Sigmoid colon (tissue), 7 donors: ENCODE results near the gene NPAS2. TPM values are rescaled to one million over a fixed set of nuclear protein-coding genes. Genes with fewer than 3 reads are reported as not detected.

Experiments used
- DNase-seq: peaks from one replicate; pipeline ENCODE4 v3.0.0-alpha.2; 2019
- H3K27ac ChIP-seq, 4 donors: fragments of 200-600 bp; sonication (generic); one replicate each; pipeline ENCODE4 v1.5.1; 2016 to 2019; ENCODE audit warnings: mild to moderate bottlenecking in 1 of 4
- H3K27me3 ChIP-seq, 3 donors: fragments of 200-600 bp; sonication (generic); one replicate each; pipeline ENCODE4 v1.5.1; 2019; ENCODE audit warnings: mild to moderate bottlenecking in 1 of 3
- H3K36me3 ChIP-seq, 4 donors: fragments of 200-600 bp; sonication (generic); one replicate each; pipeline ENCODE4 v1.5.1; 2016 to 2019
- H3K4me1 ChIP-seq, 4 donors: fragments of 200-600 bp; sonication (generic); one replicate each; pipeline ENCODE4 v1.5.1; 2017 to 2019
- H3K4me3 ChIP-seq, 4 donors: fragments of 200-600 bp; sonication (generic); one replicate each; pipeline ENCODE4 v1.5.1; 2017 to 2019; ENCODE audit warnings: mild to moderate bottlenecking in 2 of 4, moderate library complexity in 1 of 4
- H3K9me3 ChIP-seq, 4 donors: fragments of 200-600 bp in 3 of 4; sonication (generic) in 3 of 4; one replicate each; pipeline versions ENCODE4 v1.5.1 to v1.6.1; 2013 to 2019
- CTCF ChIP-seq, 4 experiments: fragments of 450-650 bp in 3 of 4; fragments of 200-600 bp in 1 of 4; IDR thresholded peaks; one replicate each; pipeline ENCODE4 v1.5.1; 2016 to 2019; ENCODE audit warnings: antibody characterized with exemption in 4 of 4, mild to moderate bottlenecking in 3 of 4, moderate library complexity in 2 of 4
- EP300 ChIP-seq, 4 donors: sonication (generic); formaldehyde crosslinking; IDR thresholded peaks; one replicate each; pipeline ENCODE4 v1.6.1; 2017; ENCODE audit warnings: antibody characterized with exemption in 4 of 4
- POLR2A ChIP-seq, 2 donors: fragments of 450-650 bp; IDR thresholded peaks; one replicate each; pipeline ENCODE4 v1.6.1; 2016; ENCODE audit warnings: antibody characterized with exemption in 2 of 2, mild to moderate bottlenecking in 2 of 2, moderate library complexity in 2 of 2
- POLR2AphosphoS5 ChIP-seq, 4 donors: sonication (generic); formaldehyde crosslinking; IDR thresholded peaks; one replicate each; pipeline ENCODE4 v1.6.1; 2017; ENCODE audit warnings: antibody characterized with exemption in 4 of 4
- WGBS, 2 donors: extraction: QIAGEN DNeasy Blood & Tissue Kit; methylation state at CpG; one replicate each; pipeline ENCODE4 v1.1.7; 2013; 5-methylcytosine and 5-hydroxymethylcytosine counted together
- intact Hi-C: fragments of 100-400 bp; cut with DNase I; formaldehyde crosslinking; loops from one replicate; pipeline ENCODE4 v1.15.1; 2023
- polyA plus RNA-seq, 3 donors: library from polyadenylated mRNA; stranded (reverse); fragments of 200-250 nt; gene quantifications; one replicate each; pipeline ENCODE4 v1.2.3, GENCODE V29; 2013
- total RNA-seq, 4 donors: library from RNA; depleted of rRNA; stranded (reverse); fragments of >200 nt; gene quantifications; one replicate each; pipeline ENCODE4 v1.1.0, GENCODE V29; 2016
- donor health status: healthy with polysubstance abuse.
- donor health status: Bipolar disorder and iron deficiency.
- donor health status: healthy.

NPAS2 gene
- total and polyA plus RNA-seq, 7 donors: 14.2 to 53.9 (median 23.2) TPM

GRCh38 chr2:100785626-100786296 is 34.2 kb upstream of the NPAS2 start:
- TF ChIP-seq EP300 (IDR thresholded peaks at IDR 0.05) (no peak), CTCF (IDR thresholded peaks at IDR 0.05) (no peak), POLR2A (IDR thresholded peaks at IDR 0.05) (no peak), POLR2AphosphoS5 (IDR thresholded peaks at IDR 0.05) (no peak)
- no peaks in the 10 kb centered on the region for H3K27me3 ChIP-seq
- WGBS, 2 donors: 45 to 81% methylated on average over 10 of the region's 10 CpGs

GRCh38 chr2:100786297-100786658 is 33.7 kb upstream of the NPAS2 start:
- peaks cover 0 to 17% (median 11%) of the 10 kb centered on the region in 4 donors for H3K4me1 ChIP-seq
- H3K9me3 ChIP-seq: no peaks in the 10 kb centered on the region
- 23 to 69% methylated on average over 7 of the region's 7 CpGs for WGBS, 2 donors
- DNase-seq: no peak
- H3K36me3 ChIP-seq: no peaks in the 10 kb centered on the region
- H3K4me3 ChIP-seq: no peak overlapping the region
- H3K27me3 ChIP-seq: no peaks in the 10 kb centered on the region
- TF ChIP-seq POLR2AphosphoS5 (IDR thresholded peaks at IDR 0.05) (peak in 1 of 4 donors; percentile 19), EP300 (IDR thresholded peaks at IDR 0.05) (peak in 1 of 4 donors; percentile 18), CTCF (IDR thresholded peaks at IDR 0.05) (no peak), POLR2A (IDR thresholded peaks at IDR 0.05) (no peak)
- peak overlapping the region in 3 of 4 donors; percentile 56 to 69 (median 59) for H3K27ac ChIP-seq
- intact Hi-C loops: no loop called here

More at GRCh38 chr2:100785626-100786296, 34.2 kb upstream of the NPAS2 start:
- intact Hi-C loops: no loop called here
- no peak for DNase-seq
- H3K27ac ChIP-seq: peak overlapping the region in 3 of 4 donors; percentile 56 to 69 (median 59)
- no peak overlapping the region for H3K4me3 ChIP-seq
- H3K36me3 ChIP-seq: no peaks in the 10 kb centered on the region
- H3K4me1 ChIP-seq: peaks cover 0 to 17% (median 11%) of the 10 kb centered on the region in 4 donors
- H3K9me3 ChIP-seq: no peaks in the 10 kb centered on the region

GRCh38 chr2:100786985-100787384 is 33.0 kb upstream of the NPAS2 start:
- Histone ChIP-seq H3K36me3 (no peaks in the 10 kb centered on the region), H3K4me3 (no peak overlapping the region), H3K4me1 (peaks cover 0 to 17% (median 11%) of the 10 kb centered on the region in 4 donors), H3K27me3 (no peaks in the 10 kb centered on the region), H3K9me3 (no peaks in the 10 kb centered on the region), H3K27ac (peak overlapping the region in 1 of 4 donors; percentile 59)
- intact Hi-C loops: no loop called here
- DNase-seq: no peak
- WGBS, 2 donors: 97% methylated on average over 2 of the region's 2 CpGs
- no peak for TF ChIP-seq POLR2A (IDR thresholded peaks at IDR 0.05)
- TF ChIP-seq EP300 (IDR thresholded peaks at IDR 0.05): no peak
- no peak for TF ChIP-seq POLR2AphosphoS5 (IDR thresholded peaks at IDR 0.05)
- no peak for TF ChIP-seq CTCF (IDR thresholded peaks at IDR 0.05)

- peaks cover 0 to 17% (median 11%) of the 10 kb centered on the region in 4 donors for H3K4me1 ChIP-seq
- TF ChIP-seq POLR2AphosphoS5 (IDR thresholded peaks at IDR 0.05) (no peak), EP300 (IDR thresholded peaks at IDR 0.05) (no peak), CTCF (IDR thresholded peaks at IDR 0.05) (no peak), POLR2A (IDR thresholded peaks at IDR 0.05) (no peak)
- H3K9me3 ChIP-seq: no peaks in the 10 kb centered on the region
- no peaks in the 10 kb centered on the region for H3K27me3 ChIP-seq
- no peak overlapping the region for H3K27ac ChIP-seq
- intact Hi-C loops: no loop called here
- no peak overlapping the region for H3K4me3 ChIP-seq
- DNase-seq: no peak
- 18 to 58% methylated on average over 3 of the region's 3 CpGs for WGBS, 2 donors
- H3K36me3 ChIP-seq: no peaks in the 10 kb centered on the region
Measured at GRCh38 chr2:100789361-100789760, 30.6 kb upstream of the NPAS2 start.
